ACC112 (cell line): ENCODE results near the gene SIGLEC9.

Experiments used
- H2AFZ ChIP-seq: fragments of 200-600 bp; sonication (generic); one replicate; pipeline ENCODE4 v1.6.0; 2017; ENCODE audit warnings: antibody characterized with exemption, low read length; ENCODE audit not compliant: unreplicated experiment
- H3K27ac ChIP-seq: fragments of 200-600 bp; sonication (generic); 2 replicates; pipeline ENCODE4 v1.5.1; 2014; ENCODE audit warnings: low read depth, mild to moderate bottlenecking, antibody characterized with exemption, low read length, moderate library complexity
- H3K27me3 ChIP-seq: fragments of 200-600 bp; sonication (generic); 2 replicates; pipeline ENCODE4 v1.6.1; 2014; ENCODE audit warnings: mild to moderate bottlenecking, antibody characterized with exemption, low read length, moderate library complexity, mixed read lengths; ENCODE audit not compliant: insufficient read depth
- H3K36me3 ChIP-seq: fragments of 200-600 bp; sonication (generic); 2 replicates; pipeline ENCODE4 v1.6.1; 2016; ENCODE audit warnings: mild to moderate bottlenecking, antibody characterized with exemption, low read length, moderate library complexity, mixed read lengths; ENCODE audit not compliant: insufficient read depth
- H3K4me1 ChIP-seq: fragments of 200-600 bp; sonication (generic); one replicate; pipeline ENCODE4 v1.6.1; 2016; ENCODE audit warnings: low read length, mixed read lengths; ENCODE audit not compliant: insufficient read depth, unreplicated experiment, control insufficient read depth
- H3K4me3 ChIP-seq: fragments of 200-600 bp; sonication (generic); 2 replicates; pipeline ENCODE4 v1.5.1; 2014; ENCODE audit warnings: mild to moderate bottlenecking, low read depth, low read length
- H3K79me2 ChIP-seq: fragments of 200-600 bp; sonication (generic); one replicate; pipeline ENCODE4 v1.6.0; 2016; ENCODE audit warnings: low read length; ENCODE audit not compliant: control insufficient read depth, unreplicated experiment, insufficient read depth

SIGLEC9 gene

DNA sequence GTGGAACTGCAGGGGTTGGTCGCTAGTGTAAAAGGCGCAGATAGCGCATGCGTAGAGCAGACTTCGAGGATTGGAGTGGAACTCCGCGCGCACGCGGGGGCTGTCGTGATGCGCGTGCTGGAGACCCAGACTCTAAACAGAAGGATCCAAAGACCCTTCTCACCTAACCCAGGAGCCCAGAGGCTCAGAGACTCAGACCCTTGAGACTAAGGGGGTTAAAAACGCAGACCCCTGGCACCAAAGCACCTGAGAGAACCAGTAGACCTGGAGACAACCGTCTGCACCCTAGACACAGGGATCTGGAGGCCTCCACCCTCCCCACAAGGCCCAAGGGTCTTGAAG lies 15.9 kb upstream of the SIGLEC9 start:
- H3K4me1 ChIP-seq, result no peaks in the 10 kb centered on the region
- H3K36me3 ChIP-seq, result no peaks in the 10 kb centered on the region
- H3K27ac ChIP-seq, result no peak overlapping the region
- H3K27me3 ChIP-seq, result peaks cover 17% of the 10 kb centered on the region
- peaks cover 10% of the 10 kb centered on the region for H3K79me2 ChIP-seq
- H2AFZ ChIP-seq, result peak overlapping the region; percentile 37
- H3K4me3 ChIP-seq, result peak overlapping the region; percentile 89

GRCh38 chr19:51110666-51110971 lies 14.1 kb upstream of the SIGLEC9 start:
- no peaks in the 10 kb centered on the region for H3K4me1 ChIP-seq
- peaks cover 10% of the 10 kb centered on the region for H3K79me2 ChIP-seq
- H3K27me3 ChIP-seq, result peaks cover 33% of the 10 kb centered on the region
- H3K27ac ChIP-seq, result no peak overlapping the region
- H3K36me3 ChIP-seq, result no peaks in the 10 kb centered on the region
- no peak overlapping the region for H3K4me3 ChIP-seq
- no peak overlapping the region for H2AFZ ChIP-seq

DNA sequence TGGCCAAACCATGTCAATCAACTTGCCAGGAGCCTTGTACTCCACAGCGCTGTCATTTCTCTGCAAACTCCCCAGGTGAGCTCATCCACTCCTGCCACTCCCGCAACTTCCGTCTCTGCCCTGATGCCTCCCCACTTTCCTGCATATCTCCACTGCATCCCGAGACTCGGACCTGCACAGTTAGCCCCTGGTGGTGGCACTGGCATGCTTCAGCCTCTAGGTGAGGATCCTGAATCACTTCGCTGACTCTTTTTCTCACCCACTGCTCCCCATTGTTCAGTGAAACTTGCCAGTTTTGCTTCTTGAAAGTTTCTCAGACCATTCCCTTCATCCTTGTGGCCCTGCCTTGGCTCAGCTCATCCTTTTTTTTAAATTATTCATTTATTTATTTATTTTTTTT lies 13.1 kb upstream of the SIGLEC9 start:
- no peak overlapping the region for H2AFZ ChIP-seq
- no peaks in the 10 kb centered on the region for H3K36me3 ChIP-seq
- H3K4me3 ChIP-seq, result no peak overlapping the region
- H3K79me2 ChIP-seq, result peaks cover 6% of the 10 kb centered on the region
- H3K4me1 ChIP-seq, result no peaks in the 10 kb centered on the region
- H3K27me3 ChIP-seq, result peaks cover 39% of the 10 kb centered on the region
- H3K27ac ChIP-seq, result no peak overlapping the region

GRCh38 chr19:51114087-51114729 lies 10.5 kb upstream of the SIGLEC9 start:
- H3K4me1 ChIP-seq, result no peaks in the 10 kb centered on the region
- peaks cover 47% of the 10 kb centered on the region for H3K27me3 ChIP-seq
- H3K36me3 ChIP-seq, result no peaks in the 10 kb centered on the region
- H3K27ac ChIP-seq, result no peak overlapping the region
- no peaks in the 10 kb centered on the region for H3K79me2 ChIP-seq
- no peak overlapping the region for H2AFZ ChIP-seq
- no peak overlapping the region for H3K4me3 ChIP-seq

DNA sequence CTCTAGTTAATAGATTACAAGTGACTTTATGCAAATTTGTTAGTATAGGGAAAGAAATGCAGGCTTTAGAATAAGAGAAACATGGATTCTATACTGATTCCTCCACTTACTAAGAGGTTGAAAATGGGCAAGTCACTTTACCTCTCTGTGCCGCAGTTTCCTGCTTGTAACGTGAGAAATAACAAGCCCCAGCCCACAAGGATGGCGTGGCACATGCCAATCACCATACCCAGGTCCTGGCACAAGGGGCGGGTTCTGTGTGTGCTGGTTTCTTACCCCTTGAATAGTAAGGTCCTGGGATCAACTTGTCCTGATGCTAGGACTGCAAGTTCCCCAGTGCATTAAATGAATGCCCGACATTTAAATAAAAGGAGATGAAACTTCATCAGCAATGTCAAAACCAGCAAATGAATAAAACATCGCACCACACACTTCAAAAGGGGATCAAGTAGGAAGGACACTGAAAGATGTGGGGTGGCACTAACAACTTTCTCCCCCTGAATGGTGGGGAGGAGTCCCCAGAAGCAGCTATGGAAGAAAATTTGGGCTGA lies 7.9 kb upstream of the SIGLEC9 start:
- Histone ChIP-seq H3K4me3 (no peak overlapping the region), H3K79me2 (no peaks in the 10 kb centered on the region), H2AFZ (no peak overlapping the region), H3K27me3 (peaks cover 47% of the 10 kb centered on the region), H3K27ac (no peak overlapping the region), H3K36me3 (no peaks in the 10 kb centered on the region), H3K4me1 (no peaks in the 10 kb centered on the region)

GRCh38 chr19:51119101-51119500 lies 5.6 kb upstream of the SIGLEC9 start:
- peaks cover 27% of the 10 kb centered on the region for H3K27me3 ChIP-seq
- H3K36me3 ChIP-seq, result no peaks in the 10 kb centered on the region
- H2AFZ ChIP-seq, result no peak overlapping the region
- H3K79me2 ChIP-seq, result no peaks in the 10 kb centered on the region
- no peaks in the 10 kb centered on the region for H3K4me1 ChIP-seq
- no peak overlapping the region for H3K4me3 ChIP-seq
- H3K27ac ChIP-seq, result no peak overlapping the region

- H3K36me3 ChIP-seq, result no peaks in the 10 kb centered on the region
- H3K27ac ChIP-seq, result no peak overlapping the region
- no peak overlapping the region for H2AFZ ChIP-seq
- H3K79me2 ChIP-seq, result no peaks in the 10 kb centered on the region
- H3K27me3 ChIP-seq, result peaks cover 22% of the 10 kb centered on the region
- H3K4me1 ChIP-seq, result no peaks in the 10 kb centered on the region
- H3K4me3 ChIP-seq, result no peak overlapping the region
These were observed 5.1 kb upstream of the SIGLEC9 start for GRCh38 chr19:51119611-51120010.

DNA sequence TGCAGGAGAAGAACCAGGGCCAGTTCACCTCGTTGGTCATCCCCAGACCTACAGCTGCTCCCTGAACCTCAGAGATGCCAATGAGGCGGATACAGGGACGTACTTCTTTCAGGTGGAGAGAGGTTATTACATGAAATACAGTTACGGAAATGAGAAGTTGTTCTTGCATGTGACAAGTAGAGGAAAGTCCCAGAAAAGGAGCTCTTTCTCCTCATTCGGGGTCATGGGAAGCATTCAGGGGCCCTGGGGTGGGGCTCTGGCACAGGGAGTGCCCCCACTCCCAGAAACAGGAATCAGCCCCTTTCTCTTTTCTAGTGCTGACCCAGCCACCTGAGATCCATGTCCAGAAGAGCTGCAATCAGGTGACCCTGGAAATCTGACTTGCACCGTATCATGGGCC lies 4.5 kb upstream of the SIGLEC9 start:
- peaks cover 19% of the 10 kb centered on the region for H3K27me3 ChIP-seq
- no peak overlapping the region for H3K4me3 ChIP-seq
- no peak overlapping the region for H3K27ac ChIP-seq
- H3K79me2 ChIP-seq, result no peaks in the 10 kb centered on the region
- no peak overlapping the region for H2AFZ ChIP-seq
- H3K36me3 ChIP-seq, result no peaks in the 10 kb centered on the region
- H3K4me1 ChIP-seq, result no peaks in the 10 kb centered on the region

GRCh38 chr19:51121257-51121656 lies 3.4 kb upstream of the SIGLEC9 start:
- Histone ChIP-seq H3K4me3 (no peak overlapping the region), H2AFZ (no peak overlapping the region), H3K79me2 (no peaks in the 10 kb centered on the region), H3K36me3 (no peaks in the 10 kb centered on the region), H3K27me3 (peaks cover 12% of the 10 kb centered on the region; the same call in 1 of the 2 replicates), H3K27ac (no peak overlapping the region), H3K4me1 (no peaks in the 10 kb centered on the region)

GRCh38 chr19:51122112-51122981 lies 2.4 kb upstream of the SIGLEC9 start:
- H3K4me1 ChIP-seq, result peaks cover 3% of the 10 kb centered on the region
- H3K4me3 ChIP-seq, result no peak overlapping the region
- peaks cover under 1% of the 10 kb centered on the region; the same call in 1 of the 2 replicates for H3K27me3 ChIP-seq
- no peaks in the 10 kb centered on the region for H3K79me2 ChIP-seq
- no peaks in the 10 kb centered on the region for H3K36me3 ChIP-seq
- no peak overlapping the region for H2AFZ ChIP-seq
- no peak overlapping the region for H3K27ac ChIP-seq

DNA sequence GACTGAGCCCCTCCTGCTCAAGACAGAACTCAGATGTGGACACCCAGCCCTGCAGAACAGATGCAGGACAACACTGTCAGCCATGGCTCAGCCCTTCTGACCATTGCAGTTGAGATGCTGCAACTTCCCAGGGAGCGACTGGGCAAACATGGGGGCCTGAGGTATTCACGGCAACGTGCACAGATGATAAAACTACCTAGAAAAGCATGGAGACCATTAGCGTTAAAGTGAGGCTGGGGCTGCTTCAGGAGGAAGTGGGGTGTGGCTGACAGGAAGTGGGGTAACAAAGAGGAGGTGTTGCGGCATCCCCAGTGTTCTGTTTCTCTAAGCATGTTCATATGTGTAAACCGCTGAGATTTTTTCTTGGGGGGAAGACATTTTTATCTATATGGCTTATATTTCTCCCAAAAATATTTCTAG lies 1.3 kb upstream of the SIGLEC9 start:
- no peak overlapping the region for H3K27ac ChIP-seq

More for the DNA sequence above, 1.3 kb upstream of the SIGLEC9 start:
- H3K4me1 ChIP-seq, result peaks cover 7% of the 10 kb centered on the region
- no peak overlapping the region for H2AFZ ChIP-seq
- no peak overlapping the region for H3K4me3 ChIP-seq
- H3K79me2 ChIP-seq, result no peaks in the 10 kb centered on the region
- H3K27me3 ChIP-seq, result no peaks in the 10 kb centered on the region
- no peaks in the 10 kb centered on the region for H3K36me3 ChIP-seq
